RPMI8226 (cell line): ENCODE data around the gene DNAJC11.

Source experiments
- DNase-seq: peaks from one replicate; pipeline ENCODE4 v3.0.0-alpha.2; 2015

DNAJC11 gene

DNA sequence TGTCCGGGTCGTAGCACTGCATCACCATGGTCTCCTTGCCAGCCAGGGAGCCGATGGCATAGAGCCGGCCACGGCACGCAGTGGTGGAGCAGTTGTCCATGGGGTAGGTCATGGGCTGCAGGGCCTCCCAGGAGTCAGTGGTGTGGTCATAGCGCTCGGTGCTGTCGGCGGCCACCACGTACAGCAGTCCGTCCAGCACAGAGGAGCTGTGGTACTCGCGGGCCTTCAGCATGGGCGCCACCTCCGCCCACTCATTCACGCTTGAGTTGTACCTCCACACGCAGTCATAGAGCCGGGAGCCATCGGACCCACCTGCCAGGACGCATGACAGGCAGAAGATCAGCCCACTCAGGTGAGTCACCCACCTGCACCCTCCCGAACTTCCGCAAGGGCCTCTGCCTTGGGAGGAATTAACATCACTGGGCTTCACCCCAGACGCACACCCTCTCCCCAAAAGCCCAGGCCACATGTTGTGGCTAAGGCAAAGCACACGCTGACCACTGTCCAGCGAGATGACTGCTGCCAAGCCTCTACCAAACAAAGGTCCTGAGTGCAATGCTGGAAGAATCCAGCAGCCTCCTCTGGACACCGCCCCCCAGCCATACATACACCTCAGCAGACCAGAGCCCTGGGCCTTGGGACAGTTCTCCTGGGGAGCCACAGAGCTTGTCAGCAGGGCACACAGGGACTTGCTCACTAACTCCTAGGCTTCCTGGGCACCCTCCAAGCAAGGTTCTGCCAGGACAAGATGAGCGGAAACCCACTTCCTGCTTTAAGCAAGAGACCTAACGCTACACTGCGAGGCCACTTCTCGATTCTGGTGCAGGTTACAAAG, 102.3 kb downstream of the DNAJC11 start:
- peak; percentile 66 for DNase-seq

DNA sequence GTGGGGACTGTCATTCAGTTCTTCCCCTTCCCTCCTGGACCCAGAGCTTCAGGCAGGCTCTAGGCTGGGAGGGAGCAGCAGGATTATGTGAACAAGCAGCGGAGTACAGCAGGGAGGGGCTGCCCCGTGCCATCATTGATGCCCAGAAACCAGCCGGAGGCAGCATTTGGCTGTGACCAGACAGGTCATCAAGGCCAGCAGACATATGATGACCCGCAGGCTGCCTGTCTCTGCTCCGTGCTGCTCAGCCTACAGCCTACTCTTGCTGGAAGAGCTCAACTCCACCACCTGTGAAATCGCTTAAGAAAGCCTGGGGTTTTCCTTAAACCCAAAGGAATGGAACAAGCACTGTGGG, 103.9 kb downstream of the DNAJC11 start:
- DNase-seq: no peak

DNA sequence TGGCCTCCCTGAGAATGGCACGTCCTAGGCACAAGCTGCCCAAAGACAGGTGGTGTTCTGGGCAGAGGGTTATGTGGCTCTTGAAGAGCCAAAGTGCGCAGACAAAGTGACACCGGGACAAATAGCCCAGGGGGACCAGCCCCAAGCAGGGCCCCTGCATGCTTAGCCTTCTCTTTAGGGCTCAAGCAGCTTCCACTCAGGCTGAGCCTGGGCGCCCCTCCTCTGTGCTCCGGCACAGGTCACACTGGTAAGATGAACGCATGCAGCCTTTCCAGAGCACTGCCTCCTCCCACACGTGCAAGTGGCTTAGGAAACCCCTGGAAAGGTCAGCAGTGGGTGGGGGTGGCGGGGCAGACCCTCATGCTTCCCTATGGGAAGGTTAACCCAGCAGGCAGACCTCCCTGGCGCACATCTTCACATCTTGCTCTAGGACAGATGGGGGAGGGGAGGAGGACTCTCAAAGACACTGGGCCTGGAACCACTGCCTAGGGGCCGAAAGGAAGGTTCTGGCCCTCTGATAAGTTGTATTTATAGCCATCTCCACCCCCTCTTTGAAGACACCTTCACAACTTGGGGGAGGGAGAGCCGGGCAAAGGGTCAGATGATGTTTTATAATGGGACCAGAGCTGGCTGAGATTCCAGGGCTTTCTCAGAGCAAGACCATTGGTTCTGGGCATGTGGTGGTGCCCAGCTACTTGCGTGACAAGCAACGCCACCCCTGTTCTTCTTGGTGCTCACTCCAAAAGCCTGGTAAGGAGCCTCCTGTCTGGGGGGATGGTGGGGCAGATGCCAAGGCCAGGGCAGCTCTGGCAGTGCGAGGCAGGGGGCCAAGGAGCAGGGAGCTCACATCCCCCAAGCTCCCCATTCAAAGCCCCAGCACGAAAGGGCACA, 104.5 kb downstream of the DNAJC11 start:
- DNase-seq: no peak

DNA sequence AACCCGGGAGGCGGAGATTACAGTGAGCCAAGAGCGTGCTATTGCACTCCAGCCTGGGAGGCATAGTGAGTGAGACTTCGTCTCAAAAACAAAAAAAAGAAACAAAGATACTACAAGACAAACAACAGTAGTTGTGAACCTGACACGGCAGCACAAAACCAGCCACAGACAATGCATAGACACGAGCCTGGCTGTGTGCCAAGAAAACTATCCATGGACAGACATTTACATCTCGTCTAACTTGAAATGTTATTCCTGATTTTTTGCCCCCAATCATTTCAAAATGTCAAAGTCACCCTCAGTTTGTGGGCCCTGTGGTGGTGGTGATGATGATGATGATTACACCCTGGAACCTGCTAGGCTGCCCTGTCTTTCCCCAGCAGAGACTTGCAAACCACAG, 105.3 kb downstream of the DNAJC11 start:
- no peak for DNase-seq

DNA sequence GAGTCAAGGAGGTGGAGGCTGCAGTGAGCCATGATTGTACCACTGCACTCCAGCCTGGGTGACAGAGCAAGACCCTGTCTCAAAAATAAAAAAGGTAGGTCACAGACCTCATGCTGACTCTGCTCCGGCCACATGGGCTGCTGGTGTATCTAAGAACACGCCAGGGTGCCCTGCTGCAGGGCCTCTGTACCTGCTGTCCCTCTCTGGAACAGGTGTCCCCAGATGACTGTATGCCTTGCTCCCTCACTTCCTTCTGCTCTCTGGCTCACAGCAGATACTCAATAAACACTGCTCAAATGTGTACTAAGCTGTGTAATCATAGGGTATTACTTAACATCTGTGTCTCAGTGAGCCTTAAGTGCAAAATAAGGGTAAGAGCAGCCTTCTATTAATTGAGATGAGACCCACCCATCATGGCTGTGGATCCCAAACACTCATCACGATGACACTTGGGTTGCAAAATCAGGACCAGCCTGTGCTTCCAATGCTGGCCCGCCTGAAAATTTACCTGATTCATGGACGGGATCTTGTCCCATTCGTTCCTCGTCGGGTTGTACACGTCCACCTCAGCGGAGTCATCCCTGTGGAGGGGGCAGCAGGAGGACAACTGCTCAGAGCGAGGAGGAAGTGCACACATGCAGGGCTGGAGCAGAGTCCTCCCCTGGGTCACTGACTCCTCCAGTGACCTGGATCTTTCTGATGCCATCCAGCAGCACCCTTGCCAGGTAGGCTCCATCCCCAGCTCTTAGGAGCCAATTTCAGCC, 106.5 kb downstream of the DNAJC11 start:
- DNase-seq: no peak

DNA sequence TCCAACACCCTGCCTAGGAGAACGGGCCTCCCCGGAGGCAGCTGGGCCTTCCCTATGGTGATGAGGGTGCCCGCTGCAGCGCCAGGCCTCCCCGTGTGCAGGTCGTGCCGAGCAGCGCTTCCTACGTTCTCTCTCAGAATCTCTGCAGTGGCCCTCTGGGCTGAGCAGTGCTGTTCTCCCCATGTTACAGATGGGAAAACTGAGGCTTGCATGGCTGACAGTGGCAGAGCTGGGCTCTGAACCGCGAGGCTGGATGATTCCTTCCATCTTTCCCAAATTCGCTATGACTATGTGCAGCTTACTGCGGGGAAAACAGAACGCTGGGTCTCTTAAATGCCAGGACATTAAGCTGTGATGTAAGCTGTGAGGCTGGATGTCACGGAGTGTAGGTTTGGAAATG, 107.8 kb downstream of the DNAJC11 start:
- no peak for DNase-seq

DNA sequence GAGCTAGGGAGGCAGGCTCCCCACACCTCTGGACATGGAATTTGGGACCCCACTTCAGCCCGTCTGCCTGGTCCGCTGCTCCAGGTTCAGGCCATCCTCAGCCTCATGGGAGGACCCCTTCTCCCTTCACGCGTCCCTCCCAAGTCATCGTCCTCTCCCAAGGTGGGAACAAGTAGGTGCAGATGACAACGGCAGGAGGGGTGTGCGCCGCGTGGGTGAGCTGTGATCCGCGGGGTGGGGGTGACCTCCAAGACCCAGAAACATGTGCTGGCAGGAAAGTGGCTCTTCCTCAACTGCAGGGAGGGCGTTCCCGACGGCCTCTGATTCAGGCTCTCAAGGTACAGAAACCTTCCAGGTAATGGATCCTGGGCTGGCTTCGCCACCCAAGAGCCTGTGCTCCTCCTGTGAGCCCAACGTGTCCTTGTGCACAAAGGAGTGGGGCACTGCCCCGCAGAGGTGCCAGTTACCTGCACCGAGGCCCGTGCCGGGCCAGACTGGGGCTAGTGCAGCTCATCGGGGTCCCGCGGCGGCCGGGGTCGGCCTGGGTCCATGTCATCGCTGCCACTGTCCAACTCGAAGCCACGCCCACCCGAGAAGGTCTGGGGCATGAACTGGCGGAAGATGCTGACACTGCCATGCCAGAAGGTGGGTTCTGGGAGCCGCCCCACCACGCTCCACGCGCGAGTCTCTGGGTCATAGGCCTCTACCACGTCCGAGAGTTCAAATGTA, 108.6 kb downstream of the DNAJC11 start:
- no peak for DNase-seq

DNA sequence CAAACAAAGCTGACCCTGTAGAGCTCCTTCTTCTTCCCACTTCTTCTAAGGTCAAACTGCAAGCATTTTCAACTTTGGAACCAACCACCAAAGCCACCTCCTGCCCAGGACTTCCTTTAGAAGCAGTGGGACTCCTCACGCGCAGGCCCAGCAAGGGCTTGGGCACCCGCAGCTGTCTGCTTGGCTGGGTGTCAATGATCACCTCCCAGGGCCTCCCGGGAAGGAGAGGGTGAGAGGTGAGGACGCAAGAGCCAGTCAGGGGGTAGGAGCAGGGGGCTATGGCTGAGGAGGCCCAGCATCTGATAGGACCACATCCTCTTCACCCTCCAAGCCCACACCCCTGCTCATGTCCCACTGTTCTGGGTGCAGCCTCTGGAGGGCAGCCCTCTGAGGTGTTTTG, 109.2 kb downstream of the DNAJC11 start:
- no peak for DNase-seq

DNA sequence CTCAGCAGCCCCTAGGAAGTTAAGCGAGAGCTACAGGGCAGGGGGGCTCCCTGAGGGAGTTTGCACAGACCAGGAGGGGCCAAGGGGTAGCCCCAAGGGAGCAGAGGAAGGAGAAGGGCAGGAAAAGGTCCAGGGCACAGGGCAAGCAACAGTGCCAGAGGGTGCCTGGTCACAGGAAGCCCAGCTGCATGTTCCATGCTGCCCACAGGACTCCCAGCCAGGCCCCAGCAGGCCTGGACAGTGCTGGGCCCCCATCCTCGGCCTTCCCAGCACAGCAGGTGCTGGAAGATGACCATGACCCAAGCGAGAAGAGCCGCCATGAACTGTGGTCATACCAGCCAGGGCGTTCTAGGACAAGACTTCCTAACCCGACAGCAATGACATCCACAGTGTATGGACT, 110.0 kb downstream of the DNAJC11 start:
- no peak for DNase-seq

DNA sequence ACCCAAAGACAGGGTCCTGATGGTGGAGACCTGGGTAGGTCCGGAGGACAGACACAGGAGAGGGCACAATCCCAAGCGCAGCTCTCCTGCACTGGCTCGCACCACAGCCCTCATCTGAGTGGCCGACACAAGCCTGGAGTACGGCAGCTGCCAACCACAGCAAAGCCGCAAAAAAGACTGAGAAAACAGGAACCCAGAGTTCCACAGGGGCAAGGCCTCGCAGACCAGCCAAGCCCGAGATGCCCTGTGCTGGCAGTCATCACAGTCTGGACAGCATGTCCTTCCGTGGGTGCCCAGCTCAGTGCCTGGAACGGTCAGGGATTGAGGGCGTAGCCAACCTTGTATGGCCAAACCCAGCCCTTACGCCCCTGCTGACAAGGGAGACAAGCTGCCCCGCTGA, 110.4 kb downstream of the DNAJC11 start:
- DNase-seq: no peak

DNA sequence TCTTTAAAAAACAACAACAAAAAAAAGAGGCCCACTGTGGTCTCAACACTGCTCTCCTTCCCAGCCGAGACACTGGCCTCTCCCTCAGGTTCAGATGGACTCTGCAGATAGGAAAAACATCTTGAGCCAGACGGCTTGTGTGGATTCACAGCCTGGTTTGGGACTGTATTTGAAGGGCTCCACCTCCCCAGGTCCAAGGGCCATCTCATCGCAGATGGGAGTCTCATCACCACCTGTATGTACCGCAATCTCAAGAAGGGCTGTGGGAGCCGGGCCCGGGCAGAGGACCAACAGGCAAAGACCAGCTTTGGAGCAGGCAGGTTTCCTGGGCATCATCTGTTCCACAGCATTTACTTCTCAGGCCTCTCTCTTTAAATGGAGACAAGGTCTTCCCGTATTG, 111.6 kb downstream of the DNAJC11 start:
- no peak for DNase-seq

DNA sequence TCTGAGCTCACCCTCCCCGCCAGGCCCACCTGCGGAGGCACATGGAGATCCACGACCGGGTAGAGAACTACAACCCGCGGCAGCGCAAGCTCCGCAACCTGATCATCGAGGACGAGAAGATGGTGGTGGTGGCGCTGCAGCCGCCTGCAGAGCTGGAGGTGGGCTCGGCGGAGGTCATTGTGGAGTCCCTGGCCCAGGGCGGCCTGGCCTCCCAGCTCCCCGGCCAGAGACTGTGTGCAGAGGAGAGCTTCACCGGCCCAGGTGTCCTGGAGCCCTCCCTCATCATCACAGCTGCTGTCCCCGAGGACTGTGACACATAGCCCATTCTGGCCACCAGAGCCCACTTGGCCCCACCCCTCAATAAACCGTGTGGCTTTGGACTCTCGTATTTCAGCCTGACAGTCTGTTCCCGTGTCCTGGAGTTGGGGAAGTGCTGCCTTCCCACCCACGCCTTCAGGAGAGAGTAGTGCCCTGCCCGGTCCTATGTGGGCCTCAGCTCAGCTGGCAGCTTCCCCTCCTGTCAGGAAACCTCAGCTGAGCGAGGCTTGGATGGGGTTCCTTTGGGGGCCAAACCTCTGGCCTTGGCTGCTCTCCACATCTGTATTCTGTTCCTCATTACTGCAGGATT, 112.6 kb downstream of the DNAJC11 start:
- DNase-seq: no peak

DNA sequence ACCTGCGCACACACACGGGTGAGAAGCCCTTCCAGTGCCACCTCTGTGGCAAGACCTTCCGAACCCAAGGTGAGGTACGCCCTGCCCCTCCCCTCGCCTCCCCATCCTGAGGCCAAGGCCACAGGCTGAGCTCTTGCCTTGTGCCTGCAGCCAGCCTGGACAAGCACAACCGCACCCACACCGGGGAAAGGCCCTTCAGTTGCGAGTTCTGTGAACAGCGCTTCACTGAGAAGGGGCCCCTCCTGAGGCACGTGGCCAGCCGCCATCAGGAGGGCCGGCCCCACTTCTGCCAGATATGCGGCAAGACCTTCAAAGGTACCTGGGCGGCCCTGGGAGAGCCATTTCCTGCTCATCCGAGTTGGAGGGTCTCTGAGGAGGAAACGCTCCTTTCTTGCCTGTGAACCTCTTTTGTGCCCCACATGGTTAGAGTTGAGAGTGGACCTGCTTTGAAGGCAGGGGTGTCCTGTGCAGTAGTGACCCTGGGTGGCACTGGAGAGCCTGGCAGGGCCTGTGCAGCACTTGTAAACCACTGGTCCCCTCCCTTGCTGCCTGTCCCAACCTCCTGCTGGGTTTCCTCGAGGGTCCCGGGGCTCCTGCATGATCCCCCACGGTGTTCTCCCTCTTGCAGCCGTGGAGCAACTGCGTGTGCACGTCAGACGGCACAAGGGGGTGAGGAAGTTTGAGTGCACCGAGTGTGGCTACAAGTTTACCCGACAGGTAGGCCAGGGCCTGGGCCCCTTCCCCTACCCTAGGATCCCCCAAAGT, 113.3 kb downstream of the DNAJC11 start:
- no peak for DNase-seq

DNA sequence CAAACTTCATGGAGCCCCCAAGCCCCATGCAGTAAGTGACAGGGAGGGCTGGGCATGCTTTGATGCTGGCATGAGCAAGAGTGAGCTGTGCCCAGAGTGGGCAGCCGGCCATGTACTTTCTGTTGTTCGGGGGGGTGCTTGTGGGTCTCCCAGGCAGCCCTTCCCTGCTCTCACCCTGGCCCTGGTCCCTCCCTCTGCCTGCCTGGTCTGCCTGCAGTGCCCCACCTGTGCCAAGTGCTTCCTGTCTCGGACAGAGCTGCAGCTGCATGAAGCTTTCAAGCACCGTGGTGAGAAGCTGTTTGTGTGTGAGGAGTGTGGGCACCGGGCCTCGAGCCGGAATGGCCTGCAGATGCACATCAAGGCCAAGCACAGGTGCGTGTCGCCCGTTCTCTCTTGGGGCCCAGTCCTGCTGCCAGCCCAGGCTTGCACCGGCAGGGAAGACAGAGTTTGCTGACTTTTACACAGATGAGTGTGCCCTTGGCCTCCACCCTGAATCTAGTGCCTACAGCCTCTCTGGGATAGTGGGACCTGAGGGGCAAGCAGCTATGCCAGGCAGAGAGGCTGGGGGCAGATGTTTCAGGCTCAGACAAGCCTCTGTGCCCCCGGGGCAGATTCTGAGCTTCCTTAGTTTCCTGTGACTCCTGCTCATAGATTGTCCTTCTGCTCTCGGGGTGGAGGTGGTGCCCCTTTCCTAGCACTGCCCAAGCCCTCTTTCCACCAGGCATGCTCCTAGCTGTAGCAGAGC, 114.2 kb downstream of the DNAJC11 start:
- peak; percentile 93 for DNase-seq

DNA sequence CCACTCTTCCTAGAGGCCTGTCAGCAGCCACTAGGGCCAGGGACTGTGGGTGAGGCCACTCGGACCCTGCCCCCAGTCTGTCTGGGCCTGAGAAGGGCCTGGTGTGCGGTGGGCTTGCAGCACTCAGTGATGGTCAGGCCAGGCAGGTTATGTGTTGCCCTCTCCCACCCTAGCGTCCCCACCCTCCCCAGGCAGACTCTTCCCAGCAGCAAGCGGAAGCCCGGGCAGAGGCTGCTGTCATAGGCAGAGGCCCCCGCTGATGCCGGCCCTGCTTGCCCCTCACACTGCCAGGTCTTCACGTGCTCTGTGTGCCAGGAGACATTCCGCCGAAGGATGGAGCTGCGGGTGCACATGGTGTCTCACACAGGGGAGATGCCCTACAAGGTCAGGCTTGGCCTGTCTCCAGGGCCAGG, 115.2 kb downstream of the DNAJC11 start:
- DNase-seq: no peak

DNA sequence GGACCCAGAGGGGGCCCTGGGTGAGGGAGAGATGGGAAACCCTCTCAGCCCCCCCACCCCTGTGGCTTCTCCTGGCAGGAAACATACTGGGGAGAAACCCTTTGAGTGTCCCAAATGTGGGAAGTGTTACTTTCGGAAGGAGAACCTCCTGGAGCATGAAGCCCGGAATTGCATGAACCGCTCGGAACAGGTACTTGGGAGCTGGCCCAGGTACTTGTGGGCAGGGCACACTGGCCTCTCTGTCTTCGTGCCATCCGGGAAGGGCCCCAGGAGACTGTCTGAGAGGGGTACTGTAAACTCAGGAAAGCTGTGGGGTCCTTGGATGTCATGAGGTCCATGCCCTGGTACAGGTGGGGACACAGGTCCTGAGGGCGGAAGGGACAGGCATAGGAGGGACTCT, 115.8 kb downstream of the DNAJC11 start:
- DNase-seq: no peak

DNA sequence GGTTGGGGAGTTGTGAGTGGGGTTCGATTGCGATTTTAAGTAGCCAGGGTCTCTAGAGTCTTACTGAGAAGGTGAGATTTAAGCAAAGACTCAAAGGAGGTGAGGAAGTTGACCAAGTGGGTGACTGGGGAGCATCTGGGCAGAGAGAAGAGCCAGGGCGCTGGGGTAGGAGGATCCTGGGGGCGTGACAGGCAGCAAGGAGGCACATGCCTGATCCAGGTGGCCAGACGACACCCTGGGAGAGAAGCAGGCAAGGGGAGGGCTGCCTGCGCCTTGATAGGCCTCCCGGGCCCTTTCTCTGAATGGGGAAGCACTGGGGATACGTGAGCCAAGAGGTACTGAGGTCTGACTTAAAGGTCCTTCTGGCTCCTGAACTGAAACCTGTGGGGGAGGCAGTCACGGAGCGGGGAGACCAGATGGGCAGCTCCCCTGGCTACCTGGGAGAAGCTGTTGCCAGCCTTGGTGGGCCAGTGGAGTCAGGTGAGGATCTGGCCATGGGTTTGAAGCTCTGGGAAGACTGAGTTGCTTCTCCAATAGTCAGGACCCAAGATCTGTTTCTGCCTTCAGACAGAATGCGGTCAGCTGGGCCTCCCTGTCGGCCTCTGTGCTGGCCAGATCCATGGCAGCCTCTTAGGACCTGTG, 116.4 kb downstream of the DNAJC11 start:
- DNase-seq: no peak
